Ovary (tissue), 9 donors: ENCODE results near the gene ZNF860. TPM values are rescaled to one million over a fixed set of nuclear protein-coding genes. Genes with fewer than 3 reads are reported as not detected.

Source experiments
- DNase-seq, 5 donors: peaks; one replicate each; pipeline ENCODE4 v3.0.0-alpha.2; 2019 to 2020
- H3K27ac ChIP-seq, 2 donors: fragments of 200-600 bp; one replicate each; pipeline versions ENCODE4 v1.5.1 to v1.8.0; 2019 to 2022
- H3K27me3 ChIP-seq: fragments of 200-600 bp; one replicate; pipeline ENCODE4 v1.8.0; 2022
- H3K36me3 ChIP-seq: fragments of 200-600 bp; sonication (generic); one replicate; pipeline ENCODE4 v1.5.1; 2019
- H3K4me1 ChIP-seq: one replicate; pipeline ENCODE4 v1.8.1; 2013; ENCODE audit warnings: mild to moderate bottlenecking, moderate library complexity; ENCODE audit not compliant: insufficient read depth
- H3K4me3 ChIP-seq: fragments of 200-600 bp; sonication (generic); one replicate; pipeline ENCODE4 v1.5.1; 2017
- H3K9me3 ChIP-seq, 2 donors: fragments of 200-600 bp in 1 of 2; sonication (generic) in 1 of 2; one replicate each; pipeline versions ENCODE4 v1.5.1 to v1.8.1; 2013 to 2019; ENCODE audit warnings: mild to moderate bottlenecking in 1 of 2, moderate library complexity in 1 of 2
- EP300 ChIP-seq: sonication (generic); formaldehyde crosslinking; IDR thresholded peaks from one replicate; pipeline ENCODE4 v1.6.1; 2017; ENCODE audit warnings: antibody characterized with exemption
- POLR2A ChIP-seq: fragments of 450-650 bp; IDR thresholded peaks from one replicate; pipeline ENCODE4 v1.6.1; 2017; ENCODE audit warnings: antibody characterized with exemption, mild to moderate bottlenecking, moderate library complexity
- WGBS, 3 donors: extraction: QIAGEN DNeasy Blood & Tissue Kit in 1 of 3; methylation state at CpG; one replicate each; pipeline versions ENCODE4 v1.1.5 to v1.1.7; 2013 to 2017; 5-methylcytosine and 5-hydroxymethylcytosine counted together
- intact Hi-C, 4 donors: fragments of 100-400 bp; cut with DNase I; formaldehyde crosslinking; loops; one replicate each; pipeline versions ENCODE4 v1.11.0 to v1.15.1; 2022 to 2023
- polyA plus RNA-seq, 2 donors: library from polyadenylated mRNA; stranded (reverse); fragments of 200-250 nt in 1 of 2; fragments of 350-450 nt in 1 of 2; fragmentation: Illumina TruSeq in 1 of 2; extraction: RNeasy Lipid Tissue Mini Kit (QIAGEN cat#74804) in 1 of 2; gene quantifications; one replicate each; pipeline ENCODE4 v1.2.3, GENCODE V29; 2013 to 2014
- total RNA-seq, 7 donors: library from RNA; depleted of rRNA in 2 of 7; stranded (reverse); fragments of >200 nt in 2 of 7; fragmentation: NEBNext Ultra II Directional in 3 of 7; extraction: Animal tissue kit (Norgen Biotek cat#: 25700) in 3 of 7; gene quantifications; one replicate each; pipeline versions ENCODE4 v1.1.0 to v1.2.4, GENCODE V29; 2016 to 2023
- TF ChIP-seq, protein P1 (sequence below), 3 donors: fragments of 450-650 bp in 2 of 3; fragments of 200-600 bp in 1 of 3; IDR thresholded peaks; one replicate each; pipeline versions ENCODE4 v1.5.1 to v1.8.0; 2016 to 2022; ENCODE audit warnings: antibody characterized with exemption in 3 of 3, mild to moderate bottlenecking in 1 of 3
- donor health status: DM: no; HTN: no; CAD: no; lungs with moderate emphysema.
- donor health status: DM: no; HTN: no; CAD: no.
- donor health status: Bipolar disorder and iron deficiency.
- donor health status: DM: yes; HTN: yes; CAD: no.
- donor health status: DM: no; HTN: no; CAD: no.
- donor health status: DM: yes; HTN: yes; CAD: no.

ZNF860 gene
- total and polyA plus RNA-seq, 9 donors, result 0.28 to 1.6 (median 1.1) TPM

GRCh38 chr3:31968927-31969418, 12.6 kb upstream of the ZNF860 start:
- WGBS, 3 donors, result 67 to 86% (median 73%) methylated on average over 6 of the region's 6 CpGs
- no peak overlapping the region for H3K4me3 ChIP-seq
- no peaks in the 10 kb centered on the region for H3K4me1 ChIP-seq

GRCh38 chr3:31971607-31972006, 9.9 kb upstream of the ZNF860 start:
- Histone ChIP-seq H3K4me3 (no peak overlapping the region), H3K9me3 (no peaks in the 10 kb centered on the region), H3K4me1 (peaks cover 1% of the 10 kb centered on the region), H3K27me3 (no peaks in the 10 kb centered on the region), H3K27ac (no peak overlapping the region), H3K36me3 (no peaks in the 10 kb centered on the region)
- intact Hi-C loops, result no loop called here
- no peak for DNase-seq
- TF ChIP-seq EP300 (no peak), POLR2A (no peak)
- TF ChIP-seq, protein P1, sequence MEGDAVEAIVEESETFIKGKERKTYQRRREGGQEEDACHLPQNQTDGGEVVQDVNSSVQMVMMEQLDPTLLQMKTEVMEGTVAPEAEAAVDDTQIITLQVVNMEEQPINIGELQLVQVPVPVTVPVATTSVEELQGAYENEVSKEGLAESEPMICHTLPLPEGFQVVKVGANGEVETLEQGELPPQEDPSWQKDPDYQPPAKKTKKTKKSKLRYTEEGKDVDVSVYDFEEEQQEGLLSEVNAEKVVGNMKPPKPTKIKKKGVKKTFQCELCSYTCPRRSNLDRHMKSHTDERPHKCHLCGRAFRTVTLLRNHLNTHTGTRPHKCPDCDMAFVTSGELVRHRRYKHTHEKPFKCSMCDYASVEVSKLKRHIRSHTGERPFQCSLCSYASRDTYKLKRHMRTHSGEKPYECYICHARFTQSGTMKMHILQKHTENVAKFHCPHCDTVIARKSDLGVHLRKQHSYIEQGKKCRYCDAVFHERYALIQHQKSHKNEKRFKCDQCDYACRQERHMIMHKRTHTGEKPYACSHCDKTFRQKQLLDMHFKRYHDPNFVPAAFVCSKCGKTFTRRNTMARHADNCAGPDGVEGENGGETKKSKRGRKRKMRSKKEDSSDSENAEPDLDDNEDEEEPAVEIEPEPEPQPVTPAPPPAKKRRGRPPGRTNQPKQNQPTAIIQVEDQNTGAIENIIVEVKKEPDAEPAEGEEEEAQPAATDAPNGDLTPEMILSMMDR (IDR thresholded peaks at IDR 0.05), result no peak
- WGBS, 3 donors, result 98 to 99% (median 99%) methylated on average over 3 of the region's 3 CpGs

More at GRCh38 chr3:31968927-31969418, 12.6 kb upstream of the ZNF860 start:
- Histone ChIP-seq H3K27ac (no peak overlapping the region), H3K36me3 (no peaks in the 10 kb centered on the region), H3K27me3 (no peaks in the 10 kb centered on the region), H3K9me3 (no peaks in the 10 kb centered on the region)
- TF ChIP-seq POLR2A (no peak), EP300 (no peak)
- TF ChIP-seq, protein P1 (IDR thresholded peaks at IDR 0.05), result no peak
- no peak for DNase-seq
- intact Hi-C loops, result no loop called here

- TF ChIP-seq POLR2A (no peak), EP300 (no peak)
- TF ChIP-seq, protein P1 (IDR thresholded peaks at IDR 0.05), result no peak
- WGBS, 3 donors, result 27 to 45% (median 43%) methylated on average over 4 of the region's 4 CpGs
- no peak overlapping the region for H3K4me3 ChIP-seq
- peaks cover 1% of the 10 kb centered on the region for H3K4me1 ChIP-seq
- DNase-seq, result no peak
- H3K9me3 ChIP-seq, result no peaks in the 10 kb centered on the region
- H3K27ac ChIP-seq, result no peak overlapping the region
- no peaks in the 10 kb centered on the region for H3K36me3 ChIP-seq
- intact Hi-C loops, result no loop called here
- no peaks in the 10 kb centered on the region for H3K27me3 ChIP-seq
These were observed 8.5 kb upstream of the ZNF860 start for GRCh38 chr3:31973081-31973480.

GRCh38 chr3:31973837-31974236, 7.7 kb upstream of the ZNF860 start:
- TF ChIP-seq, protein P1 (IDR thresholded peaks at IDR 0.05), result no peak
- no peak for TF ChIP-seq POLR2A
- H3K9me3 ChIP-seq, result no peaks in the 10 kb centered on the region
- no peak overlapping the region for H3K4me3 ChIP-seq
- WGBS, 3 donors, result 97 to 98% (median 97%) methylated on average over 5 of the region's 5 CpGs
- intact Hi-C loops, result no loop called here
- no peaks in the 10 kb centered on the region for H3K27me3 ChIP-seq
- DNase-seq, result no peak
- H3K27ac ChIP-seq, result no peak overlapping the region
- H3K4me1 ChIP-seq, result peaks cover 1% of the 10 kb centered on the region
- H3K36me3 ChIP-seq, result no peaks in the 10 kb centered on the region
